Uterus (tissue), 4 donors: Measurements from ENCODE around the gene CDH24. TPM values are rescaled to one million over a fixed set of nuclear protein-coding genes. Genes with fewer than 3 reads are reported as not detected.

Experiments
- DNase-seq, 2 donors: peaks; one replicate each; pipeline ENCODE4 v3.0.0-alpha.2; 2019 to 2020
- H3K27ac ChIP-seq, 2 donors: fragments of 200-600 bp; sonication (generic); 1 replicate in 1 of 2; 2 replicates in 1 of 2; pipeline ENCODE4 v1.5.1; 2016 to 2018
- H3K27me3 ChIP-seq, 2 donors: fragments of 200-600 bp; sonication (generic); one replicate each; pipeline ENCODE4 v1.5.1; 2018 to 2019; ENCODE audit warnings: control low read depth in 1 of 2
- H3K36me3 ChIP-seq, 2 donors: fragments of 200-600 bp; sonication (generic); one replicate each; pipeline ENCODE4 v1.5.1; 2019; ENCODE audit warnings: control low read depth in 1 of 2
- H3K4me1 ChIP-seq, 2 donors: fragments of 200-600 bp; sonication (generic); one replicate each; pipeline ENCODE4 v1.5.1; 2018 to 2019; ENCODE audit warnings: control low read depth in 1 of 2
- H3K4me3 ChIP-seq, 2 donors: fragments of 200-600 bp; sonication (generic); 1 replicate in 1 of 2; 2 replicates in 1 of 2; pipeline ENCODE4 v1.5.1; 2018 to 2019; ENCODE audit warnings: mild to moderate bottlenecking in 1 of 2
- H3K9me3 ChIP-seq, 2 donors: fragments of 200-600 bp; sonication (generic); one replicate each; pipeline ENCODE4 v1.5.1; 2019; ENCODE audit warnings: control low read depth in 1 of 2
- CTCF ChIP-seq, 4 experiments: fragments of 200-600 bp in 2 of 4; fragments of 450-650 bp in 2 of 4; sonication (generic) in 2 of 4; IDR thresholded peaks; one replicate each; pipeline ENCODE4 v1.5.1; 2016 to 2019; ENCODE audit warnings: antibody characterized with exemption in 4 of 4, mild to moderate bottlenecking in 2 of 4, moderate library complexity in 1 of 4
- POLR2A ChIP-seq, 2 donors: fragments of 450-650 bp; IDR thresholded peaks; one replicate each; pipeline ENCODE4 v1.6.1; 2016; ENCODE audit warnings: antibody characterized with exemption in 2 of 2, mild to moderate bottlenecking in 1 of 2, moderate library complexity in 1 of 2
- intact Hi-C: fragments of 100-400 bp; cut with DNase I; formaldehyde crosslinking; loops from one replicate; pipeline ENCODE4 v1.15.1; 2023; ENCODE audit warnings: low total_unique reads
- total RNA-seq, 4 donors: library from RNA; depleted of rRNA in 3 of 4; stranded (reverse); fragments of >200 nt in 3 of 4; gene quantifications; one replicate each; pipeline versions ENCODE4 v1.1.0 to v1.2.4, GENCODE V29; 2014 to 2023
- donor health status: DM: yes; HTN: yes; CAD: no.

The CDH24 gene
- total RNA-seq, 4 donors from 2014 or later: 6.5 to 18.0 (median 13.8) TPM

- intact Hi-C loops: no loop called here
These were observed 13.6 kb downstream of the CDH24 start for GRCh38 chr14:23043754-23044153.

GRCh38 chr14:23043145-23043544, 14.2 kb downstream of the CDH24 start:
- DNase-seq: no peak
- TF ChIP-seq CTCF (IDR thresholded peaks at IDR 0.05) (no peak), POLR2A (IDR thresholded peaks at IDR 0.05) (no peak)

More at GRCh38 chr14:23043754-23044153, 13.6 kb downstream of the CDH24 start:
- H3K4me3 ChIP-seq: no peak overlapping the region
- no peak overlapping the region for H3K27ac ChIP-seq
- H3K27me3 ChIP-seq: no peaks in the 10 kb centered on the region
- no peaks in the 10 kb centered on the region for H3K4me1 ChIP-seq
- no peaks in the 10 kb centered on the region for H3K36me3 ChIP-seq
- no peaks in the 10 kb centered on the region for H3K9me3 ChIP-seq
- TF ChIP-seq CTCF (IDR thresholded peaks at IDR 0.05) (no peak), POLR2A (IDR thresholded peaks at IDR 0.05) (no peak)
- no peak for DNase-seq

GRCh38 chr14:23042162-23042965, 15.0 kb downstream of the CDH24 start, which contains the start of gene PSMB11:
PSMB11 (plus strand) TSS chr14:23042212; CDS start chr14:23042226, 14 bp downstream.
- H3K27ac ChIP-seq: no peak within 1 kb of the TSS
- no peaks in the 10 kb centered on the region for H3K4me1 ChIP-seq
- H3K4me3 ChIP-seq: no peak within 1 kb of the TSS
- no peaks in the 10 kb centered on the region for H3K27me3 ChIP-seq
- no peaks in the 10 kb centered on the region for H3K36me3 ChIP-seq
- no peak for DNase-seq
- TF ChIP-seq CTCF (IDR thresholded peaks at IDR 0.05): no peak
- TF ChIP-seq POLR2A (IDR thresholded peaks at IDR 0.05): no peak
- no peaks in the 10 kb centered on the region for H3K9me3 ChIP-seq
- intact Hi-C loops: no loop called here

More at GRCh38 chr14:23043145-23043544, 14.2 kb downstream of the CDH24 start:
- Histone ChIP-seq H3K9me3 (no peaks in the 10 kb centered on the region), H3K36me3 (no peaks in the 10 kb centered on the region), H3K4me1 (no peaks in the 10 kb centered on the region), H3K27me3 (no peaks in the 10 kb centered on the region), H3K4me3 (no peak overlapping the region), H3K27ac (no peak overlapping the region)
- intact Hi-C loops: no loop called here

GRCh38 chr14:23041729-23042128, 15.6 kb downstream of the CDH24 start:
- no peaks in the 10 kb centered on the region for H3K36me3 ChIP-seq
- H3K4me3 ChIP-seq: no peak overlapping the region
- intact Hi-C loops: no loop called here
- H3K27ac ChIP-seq: no peak overlapping the region
- TF ChIP-seq POLR2A (IDR thresholded peaks at IDR 0.05): no peak
- no peak for TF ChIP-seq CTCF (IDR thresholded peaks at IDR 0.05)
- DNase-seq: no peak
- no peaks in the 10 kb centered on the region for H3K9me3 ChIP-seq
- no peaks in the 10 kb centered on the region for H3K4me1 ChIP-seq
- no peaks in the 10 kb centered on the region for H3K27me3 ChIP-seq

GRCh38 chr14:23040100-23040499, 17.2 kb downstream of the CDH24 start:
- intact Hi-C loops: no loop called here
- no peak for TF ChIP-seq CTCF (IDR thresholded peaks at IDR 0.05)
- no peak for TF ChIP-seq POLR2A (IDR thresholded peaks at IDR 0.05)
- Histone ChIP-seq H3K4me1 (no peaks in the 10 kb centered on the region), H3K9me3 (no peaks in the 10 kb centered on the region), H3K36me3 (no peaks in the 10 kb centered on the region), H3K27ac (no peak overlapping the region), H3K27me3 (no peaks in the 10 kb centered on the region), H3K4me3 (no peak overlapping the region)
- no peak for DNase-seq
